GM12878 (cell line): Measurements from ENCODE around the gene HERPUD2.

Experiments
- CTCF ChIP-seq, 3 experiments: IDR thresholded peaks in 2 of 3; conservative IDR thresholded peaks in 1 of 3; 2 replicates each; pipeline ENCODE4 v1.5.1; 2011; ENCODE audit warnings: low read depth in 3 of 3, low read length in 3 of 3, mild to moderate bottlenecking in 3 of 3, control low read depth in 2 of 3, moderate library complexity in 2 of 3, inconsistent platforms in 1 of 3, mixed read lengths in 1 of 3; ENCODE audit not compliant: control insufficient read depth in 2 of 3, insufficient read depth in 1 of 3; ENCODE audit errors: extremely low read depth in 1 of 3
- EGR1 ChIP-seq, 2 experiments: IDR thresholded peaks; 1 replicate in 1 of 2; 2 replicates in 1 of 2; pipeline ENCODE4 v1.6.1; 2011 to 2012; ENCODE audit warnings: low read depth in 2 of 2, low read length in 2 of 2, borderline replicate concordance in 1 of 2, mild to moderate bottlenecking in 1 of 2, moderate library complexity in 1 of 2
- JUND ChIP-seq: IDR thresholded peaks from 2 replicates; pipeline ENCODE4 v1.6.1; 2012; ENCODE audit warnings: low read depth, mild to moderate bottlenecking, low read length, improper control_type of control experiment, moderate library complexity
- MXI1 ChIP-seq: fragments of 150-350 bp; IDR thresholded peaks from 2 replicates; pipeline ENCODE4 v1.6.1; 2011; ENCODE audit warnings: low read depth, mild to moderate bottlenecking, inconsistent platforms, low read length, improper control_type of control experiment
- NR2F1 ChIP-seq: fragments of 450-650 bp; conservative IDR thresholded peaks from 2 replicates; pipeline ENCODE4 v1.6.1; 2017; ENCODE audit warnings: mild to moderate bottlenecking
- POLR2A ChIP-seq: IDR thresholded peaks from 2 replicates; pipeline ENCODE4 v1.6.1; 2011; ENCODE audit warnings: low read depth, mild to moderate bottlenecking, low read length
- RFX5 ChIP-seq: IDR thresholded peaks from 2 replicates; pipeline ENCODE4 v1.6.1; 2011; ENCODE audit warnings: low read depth, low read length, improper control_type of control experiment
- SUZ12 ChIP-seq: fragments of 200-600 bp; sonication (generic); IDR thresholded peaks from one replicate; pipeline ENCODE4 v1.6.1; 2018; ENCODE audit warnings: antibody characterized with exemption, mild to moderate bottlenecking; ENCODE audit not compliant: unreplicated experiment

- TF ChIP-seq SUZ12 = no peak
- no peak for TF ChIP-seq MXI1
- TF ChIP-seq POLR2A = no peak
- no peak for TF ChIP-seq RFX5
- no peak for TF ChIP-seq JUND
- no peak for TF ChIP-seq NR2F1
- TF ChIP-seq CTCF (IDR thresholded peaks at IDR 0.05 in 2 of 3, conservative IDR thresholded peaks at IDR 0.05 in 1 of 3; ENCODE audit: control insufficient read depth in 2 of 3, extremely low read depth in 1 of 3, insufficient read depth in 1 of 3, low read depth in 3 of 3, low read length in 3 of 3) = no peak
- TF ChIP-seq EGR1 (IDR thresholded peaks at IDR 0.05; ENCODE audit: borderline replicate concordance in 1 of 2, low read depth in 2 of 2, low read length in 2 of 2) = no peak
Measured at GRCh38 chr7:35677582-35678356, 17.2 kb downstream of the HERPUD2 start.
